Endodermal cell (in vitro differentiated cells): Measurements from ENCODE around the gene CPA4. TPM values are rescaled to one million over a fixed set of nuclear protein-coding genes. Genes with fewer than 3 reads are reported as not detected.

Source experiments
- DNase-seq: peaks from one replicate; pipeline ENCODE4 v3.0.0-alpha.2; 2017
- H3K27ac ChIP-seq: 2 replicates; pipeline ENCODE4 v1.5.1; 2013; ENCODE audit warnings: mild to moderate bottlenecking, low read depth, low read length, moderate library complexity
- H3K27me3 ChIP-seq: 2 replicates; pipeline ENCODE4 v1.6.1; 2013; ENCODE audit warnings: mild to moderate bottlenecking, low read length, moderate library complexity; ENCODE audit not compliant: insufficient read depth, control insufficient read depth, poor library complexity, severe bottlenecking
- H3K36me3 ChIP-seq: 2 replicates; pipeline ENCODE4 v1.7.0; 2013; ENCODE audit warnings: mild to moderate bottlenecking, low read length, moderate library complexity; ENCODE audit not compliant: control insufficient read depth, insufficient read depth
- H3K4me1 ChIP-seq: one replicate; pipeline ENCODE4 v1.7.0; 2013; ENCODE audit warnings: low read length; ENCODE audit not compliant: control insufficient read depth, insufficient read depth
- H3K4me3 ChIP-seq: 2 replicates; pipeline ENCODE4 v1.5.1; 2013; ENCODE audit warnings: mild to moderate bottlenecking, low read length, moderate library complexity
- H3K9ac ChIP-seq: 2 replicates; pipeline ENCODE4 v1.6.1; 2013; ENCODE audit warnings: mild to moderate bottlenecking, low read length, moderate library complexity; ENCODE audit not compliant: poor library complexity, severe bottlenecking; ENCODE audit errors: extremely low read depth
- H3K9me3 ChIP-seq: 2 replicates; pipeline ENCODE4 v1.6.1; 2013; ENCODE audit warnings: mild to moderate bottlenecking, low read length, moderate library complexity; ENCODE audit not compliant: control insufficient read depth
- H3K27ac Mint-ChIP-seq: 2 replicates; pipeline ENCODE4 v1.8.0; 2020; ENCODE audit warnings: mixed read lengths
- H3K27me3 Mint-ChIP-seq: 2 replicates; pipeline ENCODE4 v1.8.0; 2021; ENCODE audit warnings: mild to moderate bottlenecking, mixed read lengths; ENCODE audit not compliant: insufficient read depth
- H3K36me3 Mint-ChIP-seq: 2 replicates; pipeline ENCODE4 v1.8.0; 2020; ENCODE audit warnings: low read depth, mixed read lengths
- H3K4me1 Mint-ChIP-seq: 2 replicates; pipeline ENCODE4 v1.8.0; 2020; ENCODE audit warnings: mixed read lengths
- H3K4me3 Mint-ChIP-seq: 2 replicates; pipeline ENCODE4 v1.8.0; 2020; ENCODE audit warnings: mild to moderate bottlenecking, moderate library complexity, mixed read lengths
- H3K9me3 Mint-ChIP-seq: 2 replicates; pipeline ENCODE4 v1.8.0; 2020; ENCODE audit warnings: mild to moderate bottlenecking, mixed read lengths
- WGBS, 2 experiments: methylation state at CpG; one replicate each; pipeline versions ENCODE4 v1.1.5 to v1.1.7; 2013; ENCODE audit warnings: missing lambda C conversion rate in 2 of 2, mixed read lengths in 1 of 2; ENCODE audit not compliant: insufficient coverage in 1 of 2, insufficient read length in 1 of 2; 5-methylcytosine and 5-hydroxymethylcytosine counted together
- total RNA-seq, 2 donors: library from RNA; stranded (reverse); fragmentation: NEBNext Ultra II Directional in 1 of 2; extraction: Animal tissue kit (Norgen Biotek cat#: 25700) in 1 of 2; gene quantifications; 2 replicates in 1 of 2; 3 replicates in 1 of 2; pipeline ENCODE4 v1.2.1, GENCODE V29; 2021
- TF ChIP-seq, protein P1 (sequence below): fragments of 200-600 bp; sonication (generic); conservative IDR thresholded peaks from 2 replicates; pipeline ENCODE4 v1.5.0; 2021; ENCODE audit warnings: antibody characterized with exemption, mild to moderate bottlenecking

Gene CPA4
- total RNA-seq, 2 donors from 2014 or later = not detected

GRCh38 chr7:130324306-130324943 lies 31.5 kb downstream of the CPA4 start:
- Histone ChIP-seq H3K27me3 (no peaks in the 10 kb centered on the region), H3K4me3 (no peak overlapping the region), H3K27ac (no peak overlapping the region), H3K9ac (no peak overlapping the region), H3K9me3 (no peaks in the 10 kb centered on the region), H3K4me1 (no peaks in the 10 kb centered on the region), H3K36me3 (no peaks in the 10 kb centered on the region)
- Mint-ChIP-seq H3K27me3 (peaks cover 4% of the 10 kb centered on the region), H3K9me3 (no peaks in the 10 kb centered on the region), H3K4me3 (no peak overlapping the region), H3K4me1 (no peaks in the 10 kb centered on the region), H3K27ac (no peak overlapping the region), H3K36me3 (no peaks in the 10 kb centered on the region)
- WGBS, 2 experiments = 95 to 96% methylated on average over 8 to 10 of the region's 10 CpGs
- TF ChIP-seq, protein P1, sequence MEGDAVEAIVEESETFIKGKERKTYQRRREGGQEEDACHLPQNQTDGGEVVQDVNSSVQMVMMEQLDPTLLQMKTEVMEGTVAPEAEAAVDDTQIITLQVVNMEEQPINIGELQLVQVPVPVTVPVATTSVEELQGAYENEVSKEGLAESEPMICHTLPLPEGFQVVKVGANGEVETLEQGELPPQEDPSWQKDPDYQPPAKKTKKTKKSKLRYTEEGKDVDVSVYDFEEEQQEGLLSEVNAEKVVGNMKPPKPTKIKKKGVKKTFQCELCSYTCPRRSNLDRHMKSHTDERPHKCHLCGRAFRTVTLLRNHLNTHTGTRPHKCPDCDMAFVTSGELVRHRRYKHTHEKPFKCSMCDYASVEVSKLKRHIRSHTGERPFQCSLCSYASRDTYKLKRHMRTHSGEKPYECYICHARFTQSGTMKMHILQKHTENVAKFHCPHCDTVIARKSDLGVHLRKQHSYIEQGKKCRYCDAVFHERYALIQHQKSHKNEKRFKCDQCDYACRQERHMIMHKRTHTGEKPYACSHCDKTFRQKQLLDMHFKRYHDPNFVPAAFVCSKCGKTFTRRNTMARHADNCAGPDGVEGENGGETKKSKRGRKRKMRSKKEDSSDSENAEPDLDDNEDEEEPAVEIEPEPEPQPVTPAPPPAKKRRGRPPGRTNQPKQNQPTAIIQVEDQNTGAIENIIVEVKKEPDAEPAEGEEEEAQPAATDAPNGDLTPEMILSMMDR = no peak
- no peak for DNase-seq

GRCh38 chr7:130329681-130330080 lies 36.7 kb downstream of the CPA4 start:
- H3K36me3 ChIP-seq = no peaks in the 10 kb centered on the region
- DNase-seq = no peak
- no peak overlapping the region for H3K27ac ChIP-seq
- H3K4me1 ChIP-seq = no peaks in the 10 kb centered on the region
- no peaks in the 10 kb centered on the region for H3K9me3 Mint-ChIP-seq
- H3K27me3 ChIP-seq = no peaks in the 10 kb centered on the region
- no peak overlapping the region for H3K27ac Mint-ChIP-seq
- H3K9ac ChIP-seq = no peak overlapping the region
- peaks cover 4% of the 10 kb centered on the region for H3K4me1 Mint-ChIP-seq
- H3K4me3 Mint-ChIP-seq = no peak overlapping the region
- TF ChIP-seq, protein P1 = no peak
- no peaks in the 10 kb centered on the region for H3K9me3 ChIP-seq
- no peaks in the 10 kb centered on the region for H3K36me3 Mint-ChIP-seq
- no peaks in the 10 kb centered on the region for H3K27me3 Mint-ChIP-seq
- H3K4me3 ChIP-seq = no peak overlapping the region
- 84 to 100% methylated on average over 1 to 3 of the region's 3 CpGs for WGBS, 2 experiments

DNA sequence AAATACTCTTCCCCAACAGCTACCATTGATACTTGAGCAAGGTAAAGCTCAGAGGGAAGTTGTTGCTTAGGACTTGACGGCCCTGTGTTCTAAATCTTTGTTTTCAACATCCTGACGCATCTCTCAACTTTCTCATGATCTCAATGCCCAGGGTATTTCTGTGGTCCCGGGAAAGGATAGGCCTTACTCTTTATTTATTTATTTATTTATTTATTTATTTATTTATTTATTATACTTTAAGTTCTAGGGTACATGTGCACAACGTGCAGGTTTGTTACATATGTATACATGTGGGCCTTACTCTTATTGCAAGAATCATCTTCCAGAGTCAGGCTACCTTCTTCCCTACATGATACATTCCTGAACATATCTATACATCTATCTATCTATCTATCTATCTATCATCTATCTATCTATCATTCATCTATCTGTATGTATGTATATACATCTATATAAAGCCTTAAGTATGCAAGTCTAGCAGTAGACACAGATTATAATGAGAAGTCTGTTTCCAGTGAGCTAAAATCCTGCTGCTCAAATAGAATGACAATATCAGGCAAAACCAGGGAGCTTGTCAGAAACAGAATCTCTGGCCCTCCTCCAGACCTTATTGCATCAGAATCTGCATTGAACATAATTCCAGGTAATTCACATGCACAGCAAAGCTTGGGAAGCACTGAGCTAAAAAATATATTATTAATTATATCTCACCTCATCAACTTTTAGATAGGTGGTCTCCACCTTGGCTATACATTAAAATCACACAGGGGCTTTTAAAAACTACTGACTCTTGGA lies 39.5 kb downstream of the CPA4 start:
- Histone ChIP-seq H3K36me3 (no peaks in the 10 kb centered on the region), H3K4me3 (no peak overlapping the region), H3K9me3 (no peaks in the 10 kb centered on the region), H3K27me3 (no peaks in the 10 kb centered on the region), H3K4me1 (no peaks in the 10 kb centered on the region), H3K27ac (no peak overlapping the region), H3K9ac (no peak overlapping the region)
- TF ChIP-seq, protein P1 = no peak
- DNase-seq = no peak
- no peak overlapping the region for H3K4me3 Mint-ChIP-seq
- no peak overlapping the region for H3K27ac Mint-ChIP-seq
- no peaks in the 10 kb centered on the region for H3K9me3 Mint-ChIP-seq
- no peaks in the 10 kb centered on the region for H3K27me3 Mint-ChIP-seq
- WGBS, 2 experiments = 90 to 95% methylated on average over 2 to 3 of the region's 4 CpGs
- peaks cover 4% of the 10 kb centered on the region for H3K4me1 Mint-ChIP-seq
- no peaks in the 10 kb centered on the region for H3K36me3 Mint-ChIP-seq
